Skeletal muscle tissue (tissue), 4 donors: ENCODE data around the gene SAPCD2. TPM values are rescaled to one million over a fixed set of nuclear protein-coding genes. Genes with fewer than 3 reads are reported as not detected.

Source experiments
- H3K27ac ChIP-seq: one replicate; pipeline ENCODE4 v1.7.0; 2013; ENCODE audit warnings: mild to moderate bottlenecking, low read depth, low read length, inconsistent platforms
- H3K27me3 ChIP-seq, 3 donors: one replicate each; pipeline ENCODE4 v1.7.0; 2013; ENCODE audit warnings: low read length in 3 of 3; ENCODE audit not compliant: control insufficient read depth in 3 of 3, insufficient read depth in 3 of 3
- H3K36me3 ChIP-seq, 3 donors: one replicate each; pipeline ENCODE4 v1.7.0; 2013; ENCODE audit warnings: low read length in 3 of 3; ENCODE audit not compliant: control insufficient read depth in 3 of 3, insufficient read depth in 3 of 3
- H3K4me1 ChIP-seq, 3 donors: one replicate each; pipeline ENCODE4 v1.7.0; 2013; ENCODE audit warnings: low read length in 3 of 3, mild to moderate bottlenecking in 3 of 3; ENCODE audit not compliant: control insufficient read depth in 3 of 3, insufficient read depth in 3 of 3
- H3K4me3 ChIP-seq, 3 donors: one replicate each; pipeline ENCODE4 v1.7.0; 2013; ENCODE audit warnings: low read length in 3 of 3
- H3K9ac ChIP-seq, 3 donors: one replicate each; pipeline ENCODE4 v1.7.0; 2013; ENCODE audit warnings: low read length in 3 of 3, mild to moderate bottlenecking in 3 of 3, moderate library complexity in 2 of 3, low read depth in 1 of 3
- H3K9me3 ChIP-seq, 3 donors: one replicate each; pipeline ENCODE4 v1.7.0; 2013; ENCODE audit warnings: low read length in 3 of 3; ENCODE audit not compliant: control insufficient read depth in 3 of 3
- total RNA-seq: library from RNA; depleted of rRNA; stranded (reverse); fragments of >200 nt; gene quantifications from one replicate; pipeline ENCODE4 v1.2.3, GENCODE V29; 2014
- donor health status: Osteomylitis.

SAPCD2 gene
- total RNA-seq, 1 donor from 2014 or later: 1.0 TPM

GRCh38 chr9:137089232-137089947 lies 19.0 kb upstream of the SAPCD2 start:
- Histone ChIP-seq H3K4me1 (peaks cover 17 to 23% (median 20%) of the 10 kb centered on the region in 3 donors), H3K27ac (no peak overlapping the region), H3K9ac (no peak overlapping the region), H3K9me3 (no peaks in the 10 kb centered on the region), H3K27me3 (no peaks in the 10 kb centered on the region), H3K36me3 (peaks cover 17 to 37% (median 23%) of the 10 kb centered on the region in 3 donors), H3K4me3 (no peak overlapping the region)

- H3K4me1 ChIP-seq: peaks cover 17 to 29% (median 20%) of the 10 kb centered on the region in 3 donors
- no peak overlapping the region for H3K27ac ChIP-seq
- no peaks in the 10 kb centered on the region for H3K9me3 ChIP-seq
- H3K36me3 ChIP-seq: peaks cover 17 to 34% (median 23%) of the 10 kb centered on the region in 3 donors
- no peak overlapping the region for H3K9ac ChIP-seq
- H3K4me3 ChIP-seq: no peak overlapping the region
- H3K27me3 ChIP-seq: no peaks in the 10 kb centered on the region
These were observed 17.8 kb upstream of the SAPCD2 start for GRCh38 chr9:137088121-137088520.

- Histone ChIP-seq H3K36me3 (peaks cover 17 to 30% (median 20%) of the 10 kb centered on the region in 3 donors), H3K9ac (peak overlapping the region; percentile 77 to 88 (median 84)), H3K9me3 (no peaks in the 10 kb centered on the region), H3K4me1 (peaks cover 17 to 31% (median 20%) of the 10 kb centered on the region in 3 donors), H3K4me3 (peak overlapping the region; percentile 79 to 81 (median 80)), H3K27ac (peak overlapping the region; percentile 90), H3K27me3 (no peaks in the 10 kb centered on the region)
These were observed 17.1 kb upstream of the SAPCD2 start for GRCh38 chr9:137087409-137087925.

- H3K27ac ChIP-seq: peak within 1 kb of the TSS; percentile 90
- H3K4me1 ChIP-seq: peaks cover 17 to 31% (median 20%) of the 10 kb centered on the region in 3 donors
- H3K36me3 ChIP-seq: peaks cover 15 to 25% (median 18%) of the 10 kb centered on the region in 3 donors
- H3K9me3 ChIP-seq: no peaks in the 10 kb centered on the region
- H3K4me3 ChIP-seq: peak within 1 kb of the TSS; percentile 79 to 81 (median 80)
- peak within 1 kb of the TSS; percentile 77 to 88 (median 84) for H3K9ac ChIP-seq
- no peaks in the 10 kb centered on the region for H3K27me3 ChIP-seq
These were observed 16.4 kb upstream of the SAPCD2 start, which contains the start of gene MAN1B1 for GRCh38 chr9:137086531-137087408. Gene MAN1B1 (plus strand): TSS chr9:137086985. CDS start chr9:137087000, 15 bp downstream.

GRCh38 chr9:137085920-137086530 lies 15.7 kb upstream of the SAPCD2 start:
- peak overlapping the region; percentile 90 for H3K27ac ChIP-seq
- peak overlapping the region; percentile 79 to 81 (median 80) for H3K4me3 ChIP-seq
- no peaks in the 10 kb centered on the region for H3K9me3 ChIP-seq
- H3K27me3 ChIP-seq: no peaks in the 10 kb centered on the region
- H3K36me3 ChIP-seq: peaks cover 14 to 25% (median 15%) of the 10 kb centered on the region in 3 donors
- H3K9ac ChIP-seq: peak overlapping the region; percentile 75 to 84 (median 83)
- peaks cover 17 to 31% (median 20%) of the 10 kb centered on the region in 3 donors for H3K4me1 ChIP-seq

GRCh38 chr9:137084526-137084925 lies 14.2 kb upstream of the SAPCD2 start:
- no peak overlapping the region for H3K27ac ChIP-seq
- H3K9ac ChIP-seq: no peak overlapping the region
- peaks cover 11 to 18% (median 15%) of the 10 kb centered on the region in 3 donors for H3K36me3 ChIP-seq
- H3K27me3 ChIP-seq: peaks cover 0 to 3% (median 0%) of the 10 kb centered on the region in 3 donors
- H3K4me3 ChIP-seq: no peak overlapping the region
- H3K4me1 ChIP-seq: peaks cover 17 to 31% (median 19%) of the 10 kb centered on the region in 3 donors
- no peaks in the 10 kb centered on the region for H3K9me3 ChIP-seq

GRCh38 chr9:137083394-137084004 lies 13.1 kb upstream of the SAPCD2 start:
- no peak overlapping the region for H3K9ac ChIP-seq
- H3K27me3 ChIP-seq: peaks cover 0 to 10% (median 0%) of the 10 kb centered on the region in 3 donors
- H3K4me3 ChIP-seq: no peak overlapping the region
- no peaks in the 10 kb centered on the region for H3K9me3 ChIP-seq
- peak overlapping the region; percentile 58 for H3K27ac ChIP-seq
- peaks cover 7 to 14% (median 11%) of the 10 kb centered on the region in 3 donors for H3K36me3 ChIP-seq
- H3K4me1 ChIP-seq: peaks cover 15 to 32% (median 17%) of the 10 kb centered on the region in 3 donors

GRCh38 chr9:137082925-137083290 lies 12.6 kb upstream of the SAPCD2 start:
- Histone ChIP-seq H3K27ac (no peak overlapping the region), H3K27me3 (peaks cover 0 to 13% (median 3%) of the 10 kb centered on the region in 3 donors), H3K9ac (no peak overlapping the region), H3K9me3 (no peaks in the 10 kb centered on the region), H3K4me1 (peaks cover 17 to 33% (median 22%) of the 10 kb centered on the region in 3 donors), H3K4me3 (no peak overlapping the region), H3K36me3 (peaks cover 7 to 11% (median 10%) of the 10 kb centered on the region in 3 donors)
